Activated CD4-positive, alpha-beta T cell treated with anti-CD3 and anti-CD28 coated beads, Interleukin-2, Interleukin-6, amounts not matched to agents 100 ng/mL and 50 ng/mL, durations not matched to agents 16 hours and 8 hours (primary cell): ENCODE measurements around the gene RALGPS1.

Experiments used
- DNase-seq: peaks from one replicate; pipeline ENCODE4 v3.0.0-alpha.2; 2020

The RALGPS1 gene

DNA sequence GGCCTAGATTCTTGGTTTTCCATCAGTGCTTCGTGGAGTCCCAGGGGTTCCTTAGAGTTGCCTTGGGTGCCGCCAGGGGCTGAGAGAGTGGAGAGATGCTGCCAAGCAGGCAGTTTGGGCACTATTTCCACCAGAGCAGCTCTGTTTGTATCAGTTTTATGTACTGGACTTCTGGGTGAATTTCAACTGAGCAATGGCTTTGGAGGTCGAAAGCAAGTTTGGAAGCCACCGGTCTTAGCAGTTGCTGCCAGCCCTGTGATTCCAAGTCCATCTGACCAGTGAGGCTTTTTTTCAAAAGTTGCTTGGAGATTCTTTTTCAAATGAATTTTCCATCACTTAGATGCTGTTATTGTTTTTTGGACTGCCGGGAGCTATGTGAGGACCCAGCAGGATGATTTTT lies 139.4 kb downstream of the RALGPS1 start:
- DNase-seq, result no peak

DNA sequence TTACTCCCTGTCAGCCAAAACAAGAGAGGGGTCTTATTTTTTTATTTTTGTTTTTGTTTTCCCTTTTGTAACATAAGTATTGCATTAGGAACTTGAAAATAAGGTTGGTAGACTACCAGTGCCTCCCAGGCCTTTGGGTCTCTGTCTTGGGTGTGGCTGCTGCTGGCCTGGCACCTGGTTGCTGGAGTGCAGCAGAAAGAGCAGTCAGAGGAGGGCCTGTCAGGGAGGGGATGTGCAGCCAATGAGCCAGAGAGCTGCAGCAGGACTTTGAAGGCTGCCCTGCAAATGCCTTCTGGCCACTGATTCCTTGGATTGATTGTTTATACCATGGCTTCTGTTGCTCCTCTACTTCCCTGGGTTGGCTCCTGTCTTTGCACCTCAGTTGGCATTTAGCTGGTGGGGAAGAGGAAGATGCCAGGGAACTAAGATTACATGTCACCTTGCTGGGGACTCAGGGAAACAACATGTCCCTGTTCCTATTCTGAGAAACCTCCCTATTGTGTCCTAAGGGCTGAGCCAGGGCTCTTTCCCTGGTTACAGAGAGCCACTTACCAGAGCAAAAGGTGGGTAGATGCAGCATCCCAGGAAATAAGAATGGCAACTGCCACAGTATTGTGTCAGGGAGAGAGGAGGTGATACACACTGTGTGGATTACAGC lies 141.3 kb downstream of the RALGPS1 start:
- DNase-seq, result no peak

DNA sequence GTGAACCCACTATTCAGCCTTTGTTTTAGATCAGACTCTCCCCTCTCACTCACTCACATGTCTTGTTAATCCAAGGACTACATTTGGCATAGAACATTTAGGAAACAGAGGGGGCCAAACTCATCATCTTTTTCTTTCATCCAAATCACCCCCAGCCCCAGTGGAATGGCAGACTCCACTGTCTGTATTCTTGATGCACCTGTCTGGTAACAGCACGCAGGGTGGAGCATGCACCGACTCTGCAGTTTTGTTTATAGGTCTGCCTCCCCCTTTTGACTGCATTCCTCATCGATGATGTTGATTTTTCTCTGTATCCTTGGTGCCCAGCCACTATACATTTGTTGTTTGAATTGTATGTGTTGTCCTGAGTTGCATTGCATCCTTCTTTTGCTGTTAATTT lies 141.9 kb downstream of the RALGPS1 start:
- DNase-seq, result no peak

- DNase-seq, result no peak
Observed at GRCh38 chr9:127058011-127058644, 143.5 kb downstream of the RALGPS1 start.

GRCh38 chr9:127058645-127059021 lies 144.1 kb downstream of the RALGPS1 start:
- DNase-seq, result no peak

GRCh38 chr9:127059030-127059429 lies 144.4 kb downstream of the RALGPS1 start:
- DNase-seq, result peak; percentile 14

GRCh38 chr9:127059765-127060361 lies 145.3 kb downstream of the RALGPS1 start:
- DNase-seq, result no peak

GRCh38 chr9:127061411-127061810 lies 146.8 kb downstream of the RALGPS1 start:
- no peak for DNase-seq

DNA sequence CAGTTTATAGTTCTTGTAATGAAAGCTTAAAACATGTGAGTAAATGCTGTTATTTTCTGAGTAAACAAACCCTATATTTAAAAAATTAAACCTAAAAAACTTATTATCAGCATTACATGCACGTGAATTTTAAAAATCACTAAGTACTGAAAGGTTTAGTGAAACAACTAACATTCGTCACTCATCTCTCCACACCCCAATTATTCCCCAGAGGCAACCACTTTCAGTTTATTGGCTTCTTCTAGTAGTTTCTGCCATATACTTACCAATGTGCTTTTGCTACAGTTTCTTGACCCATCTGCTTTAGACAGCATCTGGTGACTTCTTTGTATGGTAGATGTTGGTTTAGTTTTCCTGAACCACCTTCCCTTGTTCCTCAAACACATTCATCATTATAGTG lies 149.8 kb downstream of the RALGPS1 start:
- no peak for DNase-seq

GRCh38 chr9:127065592-127065991 lies 151.0 kb downstream of the RALGPS1 start:
- no peak for DNase-seq

DNA sequence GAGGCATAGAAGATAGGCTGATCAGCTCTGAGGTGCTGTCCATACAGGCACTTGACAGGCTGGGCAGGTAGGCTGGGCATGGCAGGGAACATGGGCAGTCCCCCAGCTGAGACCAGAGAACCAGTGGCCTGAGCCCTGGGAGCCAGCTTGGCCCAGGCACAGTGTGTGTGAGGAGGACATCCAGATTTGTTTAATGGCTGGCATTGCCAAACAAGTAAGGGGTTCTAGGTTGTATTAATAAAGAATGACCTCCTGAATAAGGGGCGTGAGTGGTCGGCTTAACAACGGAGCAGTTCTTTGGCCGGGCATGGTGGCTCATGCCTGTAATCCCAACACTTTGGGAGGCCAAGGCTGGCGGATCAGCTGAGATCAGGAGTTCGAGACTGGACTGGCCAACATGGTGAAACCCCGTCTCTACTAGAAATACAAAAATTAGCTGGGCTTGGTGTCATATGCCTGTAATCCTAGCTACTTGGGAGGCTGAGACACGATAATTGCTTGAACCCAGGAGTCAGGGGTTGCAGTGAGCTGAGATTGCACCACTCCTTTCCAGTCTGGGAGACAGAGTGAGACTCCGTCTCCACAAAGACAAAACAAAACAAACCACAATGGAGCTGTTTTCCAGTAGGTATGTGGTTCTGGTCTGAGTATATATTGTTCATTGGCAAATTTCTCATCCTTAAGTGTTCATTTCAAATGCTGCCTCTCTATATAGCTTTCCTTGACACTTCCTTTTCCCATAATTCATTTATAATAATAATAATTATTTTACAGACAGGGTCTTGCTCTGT lies 151.7 kb downstream of the RALGPS1 start:
- DNase-seq, result no peak

GRCh38 chr9:127066851-127067136 lies 152.2 kb downstream of the RALGPS1 start:
- DNase-seq, result no peak

- DNase-seq, result no peak
Observed at GRCh38 chr9:127067603-127068220, 153.1 kb downstream of the RALGPS1 start.

DNA sequence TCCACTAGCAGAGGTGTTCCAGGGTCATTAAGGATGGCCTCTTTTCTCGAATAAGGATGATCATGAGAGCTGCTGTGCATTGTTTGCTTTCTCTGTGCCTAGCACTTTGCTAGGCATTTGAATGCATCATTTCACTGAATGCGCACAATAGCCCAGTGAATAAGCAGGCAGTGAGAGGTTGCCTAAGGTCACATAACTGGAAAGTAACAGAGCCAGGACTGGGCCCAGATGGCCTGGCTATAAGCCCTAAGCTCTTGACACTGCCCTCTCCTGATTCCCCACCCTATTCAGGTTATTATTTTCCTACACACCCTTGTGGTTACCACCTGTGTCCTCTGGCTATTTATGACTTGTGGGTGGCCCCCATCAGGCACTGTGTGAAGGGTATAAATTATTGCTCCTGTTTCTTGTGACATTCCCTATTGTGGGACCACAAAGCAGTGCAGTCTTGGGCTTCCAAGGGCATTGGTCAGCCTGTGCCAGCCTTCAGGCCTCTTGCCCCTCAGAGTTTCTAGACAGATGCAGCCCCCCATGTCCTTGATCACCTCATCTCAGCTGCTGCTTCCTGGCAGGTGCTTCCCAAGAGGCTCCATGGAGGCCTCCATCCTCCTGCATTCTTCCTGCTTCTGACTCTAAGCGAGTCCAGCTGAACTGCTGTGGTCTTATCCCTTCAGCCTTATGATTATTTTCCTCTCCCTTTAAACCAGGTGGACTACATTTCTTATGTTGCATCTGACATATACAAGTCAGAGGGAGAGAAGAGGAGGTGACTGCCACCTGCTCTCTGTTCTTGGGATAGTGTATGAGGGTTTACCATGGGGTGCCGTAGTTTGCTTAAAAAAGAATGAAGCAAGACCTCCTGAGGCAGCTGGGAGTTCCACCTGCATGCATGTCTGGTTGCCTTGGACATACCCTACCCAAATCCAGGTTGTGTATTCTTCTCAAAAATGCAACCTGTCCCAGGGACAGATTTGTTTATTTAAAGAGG lies 160.3 kb downstream of the RALGPS1 start:
- DNase-seq, result no peak

DNA sequence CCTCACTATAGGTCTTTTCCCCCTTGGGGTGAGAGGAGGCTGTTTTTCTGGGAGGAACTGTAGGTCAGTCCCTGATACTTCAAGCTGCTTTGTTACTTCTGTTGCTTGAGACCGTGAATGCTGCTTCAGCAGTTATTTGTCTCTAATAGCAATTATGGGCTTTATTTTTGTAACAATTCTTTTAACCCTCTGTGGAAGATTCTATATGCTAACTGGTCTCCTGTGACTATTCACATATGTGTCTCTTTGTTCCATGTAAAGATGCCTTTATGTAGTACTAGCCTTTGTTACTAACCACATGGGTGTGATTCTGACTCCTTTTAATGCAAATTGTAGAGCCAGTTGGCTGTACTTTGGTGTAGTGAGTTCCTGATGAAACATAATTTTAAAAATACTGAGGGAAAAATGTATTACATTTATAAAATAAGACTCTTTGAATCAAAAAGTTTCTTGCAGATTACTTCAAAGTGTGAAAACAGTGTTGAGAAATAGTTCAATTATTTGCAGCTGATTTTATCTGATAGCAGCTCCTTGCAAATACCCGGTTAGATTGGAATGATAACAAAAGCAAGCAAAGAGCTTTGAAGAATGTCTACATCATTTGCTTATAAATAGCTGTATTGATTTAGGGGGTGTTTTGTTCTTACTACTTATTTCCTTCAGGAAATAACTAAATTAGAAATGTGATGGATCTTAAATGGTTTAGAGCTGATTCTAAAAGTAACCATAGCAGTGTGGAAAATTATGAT lies 161.2 kb downstream of the RALGPS1 start:
- no peak for DNase-seq

DNA sequence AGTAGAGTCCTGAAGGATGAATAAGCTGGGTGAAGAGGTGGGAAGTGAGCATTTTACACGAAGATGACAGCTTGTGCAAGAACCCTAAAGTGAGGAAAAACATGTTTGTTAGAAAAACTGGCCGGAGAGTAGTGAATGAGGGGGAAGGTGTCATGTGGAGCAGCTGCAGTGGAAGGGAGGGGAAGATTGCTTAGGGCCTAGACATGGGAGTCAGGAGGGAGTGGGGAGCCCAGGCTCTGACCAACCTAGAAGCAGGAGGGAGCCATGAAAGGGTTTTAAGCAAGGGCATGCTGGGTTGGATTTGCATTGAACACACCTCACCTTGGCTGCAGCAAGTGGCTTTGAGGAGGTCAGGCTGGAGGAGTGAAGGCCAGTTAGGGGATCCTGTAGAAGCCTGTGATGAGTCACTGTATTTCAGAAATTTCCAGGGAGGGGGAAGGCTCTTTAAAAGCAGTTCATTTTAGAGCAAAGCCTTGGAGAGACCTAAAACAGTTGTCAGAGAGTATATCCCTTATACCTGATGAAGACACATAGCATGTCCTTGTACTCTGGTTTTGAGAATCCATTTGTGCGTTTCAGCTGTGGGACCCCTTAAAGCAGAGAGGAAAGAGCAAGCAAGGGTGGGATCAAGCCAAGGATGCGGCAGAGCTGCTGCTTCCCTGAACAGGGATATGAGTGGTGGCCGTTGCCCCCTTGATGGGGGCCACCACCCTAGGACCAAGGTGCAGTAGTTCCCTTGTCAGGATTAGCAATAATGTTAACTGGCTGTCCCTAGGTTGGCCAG lies 162.5 kb downstream of the RALGPS1 start:
- DNase-seq, result no peak

DNA sequence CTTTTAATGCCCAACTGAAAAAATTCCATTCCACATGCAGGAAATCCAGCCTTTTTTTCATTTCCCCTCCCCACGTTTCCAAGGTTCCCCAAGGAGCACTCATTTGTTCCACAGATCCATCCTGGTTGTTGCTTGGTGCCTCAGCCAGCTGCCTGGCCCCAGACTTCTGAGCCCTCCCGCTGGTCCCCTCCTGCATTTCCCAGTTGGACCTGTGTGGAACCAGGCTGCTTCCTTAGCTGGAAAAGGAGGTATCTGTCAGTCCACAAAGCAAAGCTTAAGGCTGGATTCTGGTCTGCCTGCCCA lies 163.0 kb downstream of the RALGPS1 start:
- DNase-seq, result no peak

DNA sequence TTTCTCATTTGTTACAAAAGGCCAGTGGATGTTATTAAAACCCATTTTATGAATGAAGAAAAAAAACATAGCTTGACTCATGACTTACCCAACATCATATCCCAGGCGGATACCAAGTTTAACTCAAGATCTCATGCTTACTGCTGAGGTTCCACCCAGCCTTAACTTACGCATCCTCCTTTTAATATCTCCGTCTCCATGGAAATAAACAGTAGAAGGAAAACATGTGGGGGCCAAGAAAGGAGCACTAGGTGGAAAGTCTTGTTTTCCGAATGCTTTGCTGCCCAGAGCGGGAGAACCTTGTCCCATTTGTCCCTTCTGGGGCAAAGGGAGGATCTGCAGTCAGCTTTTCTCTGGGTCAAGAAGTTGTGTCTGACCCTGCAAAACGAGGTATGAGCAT lies 163.8 kb downstream of the RALGPS1 start:
- no peak for DNase-seq

GRCh38 chr9:127078988-127079387 lies 164.4 kb downstream of the RALGPS1 start:
- DNase-seq, result no peak

- DNase-seq, result no peak
Observed at GRCh38 chr9:127079446-127080140, 165.0 kb downstream of the RALGPS1 start.
